ENCODE measurements around the gene YLPM1.

DNA sequence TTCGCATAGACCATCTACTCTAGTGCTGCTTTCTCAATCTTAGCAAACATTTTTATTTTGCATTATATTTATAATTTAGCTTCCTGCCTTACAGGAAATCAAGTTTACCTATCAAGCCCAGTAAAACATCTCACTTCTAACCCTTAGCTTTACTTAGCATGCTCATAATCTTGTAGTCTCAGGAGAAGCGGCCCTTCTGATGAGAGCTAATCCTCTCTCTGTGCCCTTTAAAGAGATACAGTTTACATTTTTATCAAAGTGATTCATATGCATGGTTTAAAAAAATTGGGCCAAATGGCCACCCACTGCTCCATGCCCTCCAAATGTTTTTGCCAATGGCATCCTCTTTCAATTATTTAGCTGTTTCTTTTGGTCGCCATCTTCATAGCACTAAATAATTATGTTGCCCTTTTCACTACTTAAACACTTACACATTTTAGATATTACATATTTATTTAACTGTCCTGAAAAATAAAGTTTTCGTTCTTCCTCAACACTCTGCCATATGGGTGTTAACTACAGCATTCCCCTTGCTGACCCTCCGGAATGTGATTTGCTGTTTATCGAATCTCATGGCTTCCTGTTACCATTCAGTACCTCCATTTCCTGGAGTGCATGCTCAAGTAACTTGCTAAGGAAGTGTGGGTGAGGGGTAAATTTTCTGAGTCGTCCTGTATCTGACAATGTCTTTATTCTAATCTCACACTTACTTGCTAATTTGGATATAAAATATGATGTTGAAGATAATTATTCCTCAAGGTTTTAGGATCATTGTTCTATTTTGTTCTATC, 29.3 kb downstream of the YLPM1 start:
- TF ChIP-seq POLR2AphosphoS5 (IDR thresholded peaks at IDR 0.05; ENCODE audit: low read depth, low read length) (no peak), TAF1 (IDR thresholded peaks at IDR 0.05; ENCODE audit: low read depth, low read length) (no peak)

All from GM12891 (cell line).